Progenitor cell of endocrine pancreas (in vitro differentiated cells): Measurements from ENCODE around the gene TBC1D1. TPM values are rescaled to one million over a fixed set of nuclear protein-coding genes. Genes with fewer than 3 reads are reported as not detected.

Experiments
- DNase-seq: peaks from one replicate; pipeline ENCODE4 v3.0.0; 2021; ENCODE audit warnings: low spot score; ENCODE audit not compliant: unreplicated experiment
- H3K27ac Mint-ChIP-seq: 2 replicates; pipeline ENCODE4 v1.8.0; 2021; ENCODE audit warnings: mild to moderate bottlenecking, moderate library complexity, mixed read lengths
- H3K27me3 Mint-ChIP-seq: 2 replicates; pipeline ENCODE4 v1.8.0; 2021; ENCODE audit warnings: mixed read lengths
- H3K36me3 Mint-ChIP-seq: 2 replicates; pipeline ENCODE4 v1.8.0; 2022; ENCODE audit warnings: mixed read lengths; ENCODE audit not compliant: insufficient read depth
- H3K4me1 Mint-ChIP-seq: 2 replicates; pipeline ENCODE4 v1.8.0; 2021; ENCODE audit warnings: low read depth, mixed read lengths
- H3K4me3 Mint-ChIP-seq: 2 replicates; pipeline ENCODE4 v1.8.0; 2021; ENCODE audit warnings: low read depth, mild to moderate bottlenecking, moderate library complexity, mixed read lengths
- H3K9me3 Mint-ChIP-seq: 2 replicates; pipeline ENCODE4 v1.8.0; 2021; ENCODE audit warnings: low read depth, mixed read lengths
- total RNA-seq: library from RNA; stranded (reverse); gene quantifications from 2 replicates; pipeline ENCODE4 v1.2.1, GENCODE V29; 2021
- TF ChIP-seq, protein P1 (sequence below): fragments of 200-600 bp; sonication (generic); IDR thresholded peaks from one replicate; pipeline ENCODE4 v1.5.0; 2021; ENCODE audit warnings: antibody characterized with exemption, mild to moderate bottlenecking; ENCODE audit not compliant: unreplicated experiment

The TBC1D1 gene
- total RNA-seq, 1 donor from 2014 or later = 138 TPM

DNA sequence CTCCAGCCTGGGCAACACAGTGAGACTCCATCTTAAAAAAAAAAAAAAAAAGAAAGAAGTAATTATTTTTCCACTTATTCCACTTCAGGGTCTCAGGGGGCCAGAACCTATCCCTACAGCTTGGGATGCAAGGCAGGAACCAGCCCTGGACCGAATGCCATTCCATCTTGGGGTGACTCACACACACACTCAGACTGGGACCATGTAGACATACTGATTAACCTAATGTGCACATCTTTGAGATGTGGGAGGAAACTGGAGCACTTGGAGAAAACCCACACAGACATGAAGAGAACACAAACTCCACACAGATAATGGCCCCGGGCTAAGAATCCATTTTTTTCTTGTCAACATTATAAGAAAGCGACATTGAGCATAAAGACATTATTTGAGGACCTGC, 201.8 kb downstream of the TBC1D1 start:
- H3K27me3 Mint-ChIP-seq = no peaks in the 10 kb centered on the region
- H3K9me3 Mint-ChIP-seq = no peaks in the 10 kb centered on the region
- peaks cover 15% of the 10 kb centered on the region for H3K4me1 Mint-ChIP-seq
- no peak overlapping the region for H3K4me3 Mint-ChIP-seq
- DNase-seq = no peak
- TF ChIP-seq, protein P1, sequence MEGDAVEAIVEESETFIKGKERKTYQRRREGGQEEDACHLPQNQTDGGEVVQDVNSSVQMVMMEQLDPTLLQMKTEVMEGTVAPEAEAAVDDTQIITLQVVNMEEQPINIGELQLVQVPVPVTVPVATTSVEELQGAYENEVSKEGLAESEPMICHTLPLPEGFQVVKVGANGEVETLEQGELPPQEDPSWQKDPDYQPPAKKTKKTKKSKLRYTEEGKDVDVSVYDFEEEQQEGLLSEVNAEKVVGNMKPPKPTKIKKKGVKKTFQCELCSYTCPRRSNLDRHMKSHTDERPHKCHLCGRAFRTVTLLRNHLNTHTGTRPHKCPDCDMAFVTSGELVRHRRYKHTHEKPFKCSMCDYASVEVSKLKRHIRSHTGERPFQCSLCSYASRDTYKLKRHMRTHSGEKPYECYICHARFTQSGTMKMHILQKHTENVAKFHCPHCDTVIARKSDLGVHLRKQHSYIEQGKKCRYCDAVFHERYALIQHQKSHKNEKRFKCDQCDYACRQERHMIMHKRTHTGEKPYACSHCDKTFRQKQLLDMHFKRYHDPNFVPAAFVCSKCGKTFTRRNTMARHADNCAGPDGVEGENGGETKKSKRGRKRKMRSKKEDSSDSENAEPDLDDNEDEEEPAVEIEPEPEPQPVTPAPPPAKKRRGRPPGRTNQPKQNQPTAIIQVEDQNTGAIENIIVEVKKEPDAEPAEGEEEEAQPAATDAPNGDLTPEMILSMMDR = no peak
- no peak overlapping the region for H3K27ac Mint-ChIP-seq
- peaks cover 9% of the 10 kb centered on the region for H3K36me3 Mint-ChIP-seq

- no peak overlapping the region for H3K4me3 Mint-ChIP-seq
- H3K9me3 Mint-ChIP-seq = no peaks in the 10 kb centered on the region
- H3K4me1 Mint-ChIP-seq = peaks cover 10% of the 10 kb centered on the region
- no peaks in the 10 kb centered on the region for H3K27me3 Mint-ChIP-seq
- no peak overlapping the region for H3K27ac Mint-ChIP-seq
- DNase-seq = no peak
- TF ChIP-seq, protein P1 = no peak
- H3K36me3 Mint-ChIP-seq = peaks cover 11% of the 10 kb centered on the region
Measured at GRCh38 chr4:38094419-38094818, 203.5 kb downstream of the TBC1D1 start.

- H3K4me1 Mint-ChIP-seq = no peaks in the 10 kb centered on the region
- TF ChIP-seq, protein P1 = no peak
- DNase-seq = no peak
- peaks cover 11% of the 10 kb centered on the region for H3K36me3 Mint-ChIP-seq
- H3K4me3 Mint-ChIP-seq = no peak overlapping the region
- H3K27me3 Mint-ChIP-seq = no peaks in the 10 kb centered on the region
- H3K27ac Mint-ChIP-seq = no peak overlapping the region
- H3K9me3 Mint-ChIP-seq = no peaks in the 10 kb centered on the region
Measured at GRCh38 chr4:38095691-38096090, 204.8 kb downstream of the TBC1D1 start.

DNA sequence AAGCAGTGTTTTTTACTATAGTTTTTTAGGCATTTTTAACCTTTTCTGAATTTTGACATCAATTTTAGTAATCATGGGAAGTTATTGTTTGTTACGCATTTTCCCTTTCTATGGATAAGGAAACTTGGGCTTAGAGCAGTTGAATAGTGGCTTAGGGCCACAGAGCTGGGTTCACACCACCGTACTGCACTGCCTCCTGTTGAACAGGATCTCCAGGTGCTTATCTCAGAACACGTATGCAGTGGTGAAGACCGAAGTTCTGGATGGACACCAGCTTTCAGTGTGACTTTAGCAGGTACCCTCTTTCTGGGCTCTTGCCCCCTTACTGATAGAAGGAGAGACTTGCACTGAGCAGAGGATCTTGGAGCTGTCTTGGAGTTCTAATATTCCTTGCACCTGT, 206.9 kb downstream of the TBC1D1 start:
- peaks cover 2% of the 10 kb centered on the region for H3K4me1 Mint-ChIP-seq
- TF ChIP-seq, protein P1 = no peak
- H3K9me3 Mint-ChIP-seq = no peaks in the 10 kb centered on the region
- H3K27me3 Mint-ChIP-seq = no peaks in the 10 kb centered on the region
- peak overlapping the region; percentile 58 for H3K27ac Mint-ChIP-seq
- H3K36me3 Mint-ChIP-seq = peaks cover 9% of the 10 kb centered on the region
- DNase-seq = no peak
- no peak overlapping the region for H3K4me3 Mint-ChIP-seq

- no peaks in the 10 kb centered on the region for H3K9me3 Mint-ChIP-seq
- TF ChIP-seq, protein P1 = no peak
- peaks cover 2% of the 10 kb centered on the region for H3K4me1 Mint-ChIP-seq
- H3K36me3 Mint-ChIP-seq = peaks cover 13% of the 10 kb centered on the region
- H3K27ac Mint-ChIP-seq = no peak overlapping the region
- no peaks in the 10 kb centered on the region for H3K27me3 Mint-ChIP-seq
- no peak overlapping the region for H3K4me3 Mint-ChIP-seq
- DNase-seq = no peak
Measured at GRCh38 chr4:38099020-38099600, 208.2 kb downstream of the TBC1D1 start.
